ENCODE data around the gene CSRP1. TPM values are rescaled to one million over a fixed set of nuclear protein-coding genes. Genes with fewer than 3 reads are reported as not detected.

The CSRP1 gene
- total and polyA plus RNA-seq, 9 of the 15 experiments (the other 6 are each of a cell fraction or from before 2014, with no cell fraction given) = 6.8 to 39.4 (median 23.7) TPM

GRCh38 chr1:201540846-201541735, 34.2 kb upstream of the CSRP1 start:
- CTCF ChIA-PET (ENCODE audit: low intra/inter-chr PET ratio) = no interaction called here
- in situ Hi-C loops (cut with MboI) = no loop called here
- H3K4me2 ChIP-seq (ENCODE audit: insufficient read depth, low read length) = no peak overlapping the region

More at GRCh38 chr1:201540846-201541735, 34.2 kb upstream of the CSRP1 start:
- DNase-seq (ENCODE audit: extremely low read depth in 1 of 4, low spot score in 3 of 4) = no peak
- Histone ChIP-seq H3K79me2 (ENCODE audit: control insufficient read depth, insufficient read depth, low read length) (no peaks in the 10 kb centered on the region), H3K4me1 (replicated peaks in 1 of 2; ENCODE audit: control insufficient read depth in 2 of 2, insufficient read depth in 2 of 2, low read length in 2 of 2) (peaks cover 12 to 20% of the 10 kb centered on the region in 2 experiments), H3K9me3 (replicated peaks; ENCODE audit: control insufficient read depth, insufficient read depth, low read depth, low read length) (no peaks in the 10 kb centered on the region), H4K20me1 (replicated peaks; ENCODE audit: control insufficient read depth, insufficient read depth, low read length) (no peaks in the 10 kb centered on the region), H3K9ac (ENCODE audit: insufficient read depth in 1 of 2, low read depth in 2 of 2, low read length in 2 of 2) (no peak overlapping the region), H3K9me1 (ENCODE audit: control insufficient read depth, insufficient read depth, low read length) (no peaks in the 10 kb centered on the region), H3K4me3 (no peak overlapping the region), H3K27me3 (ENCODE audit: control insufficient read depth in 2 of 2, insufficient read depth in 2 of 2, low read length in 2 of 2) (peaks cover 25 to 40% of the 10 kb centered on the region in 2 experiments), H3K27ac (ENCODE audit: extremely low read depth, low read depth, low read length) (no peak overlapping the region), H3K36me3 (ENCODE audit: control insufficient read depth, insufficient read depth, low read length) (no peaks in the 10 kb centered on the region), H2AFZ (ENCODE audit: low read depth, low read length) (no peak overlapping the region)
- no peak for ATAC-seq
- intact Hi-C loops (cut with micrococcal nuclease) = no loop called here
- no TSS peak for BruUV-seq (replicated peaks)
- POLR2A ChIA-PET = interaction anchor here (0.6 to 2.1 kb wide), 4 partner anchors 9 to 333 kb away, joined by 3 to 6 read pairs (median 4); no protein-coding TSS in a partner anchor
- no peak for FAIRE-seq
- TF ChIP-seq ZNF785 (CRISPR knock-in tag; IDR thresholded peaks at IDR 0.05) = no peak
- TF ChIP-seq ZSCAN29 (IDR thresholded peaks at IDR 0.05) = no peak
- no peak for TF ChIP-seq GATA2 (CRISPR knock-in tag; IDR thresholded peaks at IDR 0.05)
- TF ChIP-seq ZKSCAN1 (IDR thresholded peaks at IDR 0.05; ENCODE audit: low read depth, low read length) = peak; percentile 96
- TF ChIP-seq EGR1 (conservative IDR thresholded peaks at IDR 0.05) = no peak
- no peak for TF ChIP-seq NRF1 (conservative IDR thresholded peaks at IDR 0.05 in 1 of 2, IDR thresholded peaks at IDR 0.05 in 1 of 2)
- no peak for TF ChIP-seq SMARCB1 (IDR thresholded peaks at IDR 0.05; ENCODE audit: insufficient read length, low read depth)
- TF ChIP-seq PCBP1 (IDR thresholded peaks at IDR 0.05; ENCODE audit: low read depth, low read length, poor library complexity, severe bottlenecking) = no peak
- TF ChIP-seq E2F1 (CRISPR knock-in tag; IDR thresholded peaks at IDR 0.05) = 0 out of 2 replicates have a peak, but pooled peaks have one; percentile 30
- WGBS (ENCODE audit: insufficient coverage, low coverage, missing lambda C conversion rate) = 45% methylated on average over 12 of the region's 12 CpGs
